ENCODE data around the gene PTPN5.
"Not testable (repeated sequence)": the region's sequence is repeated elsewhere in the genome, so short reads cannot be mapped to it uniquely, and the experiment has no call there.

The PTPN5 gene

DNA sequence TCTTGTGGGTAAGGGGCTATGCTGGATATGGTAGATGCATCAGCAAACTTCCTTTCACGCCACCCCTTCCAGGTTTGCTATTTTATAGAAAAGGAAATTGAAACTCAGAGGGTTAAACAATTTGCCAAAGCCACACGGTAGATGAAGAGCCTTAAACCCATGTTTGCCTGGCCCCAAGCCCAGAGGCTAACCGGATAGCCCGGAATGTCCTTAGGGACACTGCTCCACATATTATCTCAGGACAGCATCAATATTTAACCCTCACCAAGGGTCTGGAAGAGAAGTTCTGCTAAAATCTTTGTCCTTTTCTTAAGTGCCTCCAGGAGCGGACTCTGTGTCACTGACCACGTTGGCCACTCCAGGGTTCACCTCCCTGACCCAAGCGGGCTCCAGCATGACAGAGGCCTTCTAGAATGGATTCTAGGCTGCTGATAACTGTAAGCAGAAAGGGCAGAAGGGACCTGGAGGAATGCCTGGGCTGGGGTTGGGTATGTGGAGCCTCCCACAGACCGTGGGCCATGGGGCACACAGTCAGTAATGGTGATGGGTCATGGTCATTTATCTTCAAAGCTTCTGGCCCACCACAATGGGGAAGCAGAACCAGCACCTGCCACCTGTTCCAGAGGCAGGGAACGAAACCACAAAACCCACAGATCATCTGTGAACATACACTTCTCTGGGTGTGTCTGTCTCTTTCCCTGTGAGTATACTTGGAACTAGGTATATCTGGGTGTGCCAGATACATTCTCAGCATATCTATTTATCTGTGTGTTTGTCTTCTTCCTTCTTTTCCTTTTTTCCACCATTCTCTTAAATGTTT, 98.4 kb downstream of the PTPN5 start:
- CTCF ChIA-PET: interaction anchor here (1.3 kb wide), 1 partner anchor 12 kb away, joined by 3 read pairs; no protein-coding TSS in a partner anchor
- TF ChIP-seq, protein P1, sequence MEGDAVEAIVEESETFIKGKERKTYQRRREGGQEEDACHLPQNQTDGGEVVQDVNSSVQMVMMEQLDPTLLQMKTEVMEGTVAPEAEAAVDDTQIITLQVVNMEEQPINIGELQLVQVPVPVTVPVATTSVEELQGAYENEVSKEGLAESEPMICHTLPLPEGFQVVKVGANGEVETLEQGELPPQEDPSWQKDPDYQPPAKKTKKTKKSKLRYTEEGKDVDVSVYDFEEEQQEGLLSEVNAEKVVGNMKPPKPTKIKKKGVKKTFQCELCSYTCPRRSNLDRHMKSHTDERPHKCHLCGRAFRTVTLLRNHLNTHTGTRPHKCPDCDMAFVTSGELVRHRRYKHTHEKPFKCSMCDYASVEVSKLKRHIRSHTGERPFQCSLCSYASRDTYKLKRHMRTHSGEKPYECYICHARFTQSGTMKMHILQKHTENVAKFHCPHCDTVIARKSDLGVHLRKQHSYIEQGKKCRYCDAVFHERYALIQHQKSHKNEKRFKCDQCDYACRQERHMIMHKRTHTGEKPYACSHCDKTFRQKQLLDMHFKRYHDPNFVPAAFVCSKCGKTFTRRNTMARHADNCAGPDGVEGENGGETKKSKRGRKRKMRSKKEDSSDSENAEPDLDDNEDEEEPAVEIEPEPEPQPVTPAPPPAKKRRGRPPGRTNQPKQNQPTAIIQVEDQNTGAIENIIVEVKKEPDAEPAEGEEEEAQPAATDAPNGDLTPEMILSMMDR (IDR thresholded peaks at IDR 0.05; ENCODE audit: control extremely low read depth, extremely low read depth, low read depth, missing control alignments): no peak
- POLR2A ChIA-PET: no interaction called here
- DNase-seq (ENCODE audit: extremely low spot score): no peak

DNA sequence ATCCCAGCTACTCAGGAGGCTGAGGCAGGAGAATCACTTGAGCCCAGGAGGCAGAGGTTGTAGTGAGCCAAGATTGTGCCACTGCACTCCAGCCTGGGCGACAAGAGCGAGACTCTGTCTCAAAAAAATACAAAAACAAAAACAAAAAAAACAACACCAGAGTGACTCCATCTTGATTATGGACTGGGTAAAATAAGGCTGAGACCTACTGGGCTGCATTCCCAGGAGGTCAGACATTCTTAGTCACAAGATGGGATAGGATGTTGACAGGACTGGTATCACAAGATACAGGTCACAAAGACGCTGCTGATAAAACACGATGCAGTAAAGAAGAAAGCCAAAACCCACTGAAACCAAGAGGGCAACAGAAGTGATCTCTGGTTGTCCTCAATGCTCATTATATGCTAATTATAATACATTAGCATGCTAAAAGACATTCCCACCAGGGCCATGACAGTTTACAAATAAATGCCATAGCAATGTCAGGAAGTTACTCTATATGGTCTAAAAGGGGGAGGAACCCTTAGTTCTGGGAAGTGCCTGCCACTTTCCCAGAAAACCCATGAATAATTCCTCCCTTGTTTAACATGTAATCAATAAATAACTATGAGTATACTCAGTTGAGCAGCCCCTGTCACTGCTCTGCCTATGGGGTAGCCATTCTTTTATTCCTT, 100.0 kb downstream of the PTPN5 start:
- DNase-seq (ENCODE audit: extremely low spot score); POLR2A ChIA-PET: not testable (repeated sequence)
- CTCF ChIA-PET: interaction anchor here (1.7 kb wide), 1 partner anchor 30 kb away, joined by 8 read pairs; no protein-coding TSS in a partner anchor

DNA sequence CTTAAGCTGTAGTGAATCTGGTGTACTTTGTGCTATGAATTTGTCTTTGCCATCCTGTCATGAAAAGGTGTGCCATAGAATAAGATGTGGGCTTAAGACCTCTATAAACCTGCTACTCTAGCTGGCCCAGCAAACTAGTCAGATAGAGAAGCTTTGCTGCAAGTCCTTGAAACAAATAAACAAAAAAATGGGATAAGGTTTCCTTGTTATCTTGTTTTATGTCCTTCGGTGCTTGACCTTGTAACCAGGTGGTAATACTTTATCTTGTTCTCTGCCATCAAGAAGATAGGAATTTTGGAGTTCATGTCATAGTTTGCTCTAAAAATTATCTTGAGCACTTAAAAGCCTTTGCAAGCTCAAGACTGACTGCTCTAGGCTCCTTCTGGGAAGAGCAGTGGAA, 107.3 kb downstream of the PTPN5 start:
- CTCF ChIA-PET: no interaction called here

DNA sequence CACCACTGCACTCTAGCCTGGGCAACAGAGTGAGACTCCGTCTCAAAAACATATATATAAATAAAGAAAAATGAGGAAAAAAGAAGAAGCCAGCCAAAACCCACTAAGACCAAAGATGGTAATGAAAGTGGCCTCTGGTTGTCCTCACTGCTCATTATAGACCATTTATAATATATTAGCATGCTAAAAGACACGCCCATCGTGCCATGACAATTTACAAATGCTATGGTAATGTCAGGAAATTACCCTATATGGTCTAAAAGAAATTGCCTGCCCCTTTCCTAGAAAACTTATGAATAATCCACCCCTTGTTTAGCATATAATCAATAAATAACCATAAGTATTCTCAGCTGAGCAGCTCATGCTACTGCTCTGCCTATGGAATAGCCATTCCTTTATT, 109.1 kb downstream of the PTPN5 start:
- CTCF ChIA-PET: no interaction called here
- POLR2A ChIA-PET: no interaction called here
- TF ChIP-seq, protein P1 (IDR thresholded peaks at IDR 0.05; ENCODE audit: control extremely low read depth, extremely low read depth, low read depth, missing control alignments): no peak

More for the DNA sequence above, 107.3 kb downstream of the PTPN5 start:
- TF ChIP-seq, protein P1 (IDR thresholded peaks at IDR 0.05; ENCODE audit: control extremely low read depth, extremely low read depth, low read depth, missing control alignments): no peak
- POLR2A ChIA-PET: no interaction called here
- no peak for DNase-seq (ENCODE audit: extremely low spot score)

DNA sequence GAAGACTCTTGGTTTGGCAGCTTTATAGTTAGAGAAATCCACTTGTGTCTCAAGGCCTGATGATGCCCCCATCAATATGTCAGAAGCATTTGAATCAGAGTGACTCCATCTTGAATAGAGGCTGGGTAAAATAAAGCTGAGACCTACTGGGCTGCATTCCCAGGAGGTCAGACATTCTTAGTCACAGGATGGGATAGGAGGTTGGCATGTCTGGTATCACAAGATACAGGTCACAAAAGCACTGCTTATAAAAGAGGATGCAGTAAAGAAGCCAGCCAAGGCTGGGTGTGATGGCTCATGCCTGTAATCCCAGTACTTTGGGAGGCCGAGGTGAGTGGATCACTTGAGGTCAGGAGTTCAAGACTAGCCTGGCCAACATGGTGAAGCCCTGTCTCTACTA, 109.6 kb downstream of the PTPN5 start:
- CTCF ChIA-PET; POLR2A ChIA-PET; DNase-seq (ENCODE audit: extremely low spot score): not testable (repeated sequence)

More for the DNA sequence above, 109.1 kb downstream of the PTPN5 start:
- no peak for DNase-seq (ENCODE audit: extremely low spot score)

Measured in GM10248 (cell line).